Activated T-cell treated with anti-CD3 and anti-CD28 coated beads, Interleukin-2, amount 50 U/mL, for 24 hours (primary cell): ENCODE measurements around the gene ATP5IF1.

Experiments
- DNase-seq: peaks from one replicate; pipeline ENCODE4 v3.0.0-alpha.2; 2020
- H3K27ac Mint-ChIP-seq: 2 replicates; pipeline ENCODE4 v1.8.0; 2020; ENCODE audit warnings: mild to moderate bottlenecking, mixed read lengths
- H3K27me3 Mint-ChIP-seq: 2 replicates; pipeline ENCODE4 v1.8.0; 2020; ENCODE audit warnings: mixed read lengths
- H3K36me3 Mint-ChIP-seq: 2 replicates; pipeline ENCODE4 v1.8.0; 2020; ENCODE audit warnings: low read depth, mixed read lengths
- H3K4me1 Mint-ChIP-seq: 2 replicates; pipeline ENCODE4 v1.8.0; 2020; ENCODE audit warnings: low read depth, mixed read lengths
- H3K4me3 Mint-ChIP-seq: 2 replicates; pipeline ENCODE4 v1.8.0; 2020; ENCODE audit warnings: mild to moderate bottlenecking, moderate library complexity, mixed read lengths
- H3K9me3 Mint-ChIP-seq: 2 replicates; pipeline ENCODE4 v1.8.0; 2020; ENCODE audit warnings: mixed read lengths

ATP5IF1 gene

DNA sequence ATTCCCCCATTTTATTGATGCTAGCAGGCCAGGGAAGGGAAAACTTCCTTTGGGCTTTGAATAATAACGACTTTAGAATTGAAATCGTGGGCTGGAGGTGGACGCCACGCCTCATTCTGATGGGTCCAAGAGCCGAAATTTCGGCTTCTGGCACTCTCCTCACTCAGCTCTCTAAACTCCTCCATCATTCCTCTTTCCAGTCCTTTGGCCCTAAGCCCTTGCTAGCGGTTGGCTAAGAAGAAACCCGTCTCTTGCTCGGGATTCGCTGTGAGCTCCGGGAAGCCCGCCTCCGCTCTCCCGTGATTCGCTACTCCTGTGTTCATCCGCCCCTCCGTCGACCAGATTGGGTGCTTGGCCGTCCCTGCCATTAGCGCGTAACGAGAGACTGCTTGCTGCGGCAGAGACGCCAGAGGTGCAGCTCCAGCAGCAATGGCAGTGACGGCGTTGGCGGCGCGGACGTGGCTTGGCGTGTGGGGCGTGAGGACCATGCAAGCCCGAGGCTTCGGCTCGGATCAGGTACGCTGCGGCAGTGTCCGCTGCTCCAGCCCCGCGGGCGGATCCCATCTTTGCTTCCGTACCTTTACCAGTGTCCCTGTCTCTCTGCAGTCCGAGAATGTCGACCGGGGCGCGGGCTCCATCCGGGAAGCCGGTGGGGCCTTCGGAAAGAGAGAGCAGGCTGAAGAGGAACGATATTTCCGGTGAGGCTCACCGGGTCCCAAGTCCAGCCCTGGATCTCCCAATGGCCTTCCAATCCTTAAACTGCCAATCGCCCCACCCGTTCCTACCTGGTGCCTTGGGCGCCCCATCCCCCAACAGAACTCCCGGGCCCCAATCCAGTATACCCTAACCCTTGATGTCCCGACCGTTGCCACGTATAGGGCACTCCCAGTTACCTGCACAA, at the start of gene ATP5IF1:
ATP5IF1 (plus strand) TSS at position 370 of the 901 bp plus-strand sequence; CDS start at position 430, 60 bp downstream.
- peak; percentile 91 for DNase-seq
- H3K27me3 Mint-ChIP-seq = no peaks in the 10 kb centered on the region
- no peak within 1 kb of the TSS for H3K27ac Mint-ChIP-seq
- peaks cover 19% of the 10 kb centered on the region for H3K36me3 Mint-ChIP-seq
- peaks cover 29% of the 10 kb centered on the region for H3K4me1 Mint-ChIP-seq
- no peaks in the 10 kb centered on the region for H3K9me3 Mint-ChIP-seq
- no peak within 1 kb of the TSS for H3K4me3 Mint-ChIP-seq

DNA sequence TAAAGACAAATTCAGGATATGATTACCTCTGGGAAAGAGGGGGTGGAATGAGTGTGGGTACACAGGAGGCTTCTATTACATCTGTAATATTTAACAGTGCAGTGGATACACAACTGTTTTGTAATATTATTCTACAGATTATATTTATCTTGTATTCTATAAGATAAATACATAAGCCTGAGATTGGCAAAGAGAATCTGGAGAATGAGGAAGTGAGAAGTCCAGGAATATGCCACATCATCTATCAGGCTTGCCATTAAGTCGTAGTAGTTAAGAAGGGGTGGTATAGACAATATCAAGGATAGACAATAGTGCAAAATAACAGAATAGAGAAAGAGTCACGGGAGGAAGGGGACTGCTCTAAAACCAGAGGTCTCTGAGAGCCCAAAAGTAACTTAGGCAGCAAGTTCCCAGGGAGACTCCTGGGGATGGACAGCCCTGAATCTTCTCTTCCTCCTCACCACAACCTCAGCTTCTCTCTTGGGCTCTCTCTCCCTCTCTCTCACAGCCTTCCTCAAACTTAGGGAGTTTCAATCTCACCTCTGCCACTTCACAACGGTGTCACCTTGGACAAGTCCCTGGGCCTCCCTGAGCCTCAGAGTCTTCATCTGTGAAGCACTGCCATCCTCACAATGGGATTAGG, 45.5 kb upstream of the ATP5IF1 start:
- Mint-ChIP-seq H3K4me3 (no peak overlapping the region), H3K27me3 (no peaks in the 10 kb centered on the region), H3K27ac (no peak overlapping the region), H3K36me3 (peaks cover 41% of the 10 kb centered on the region), H3K9me3 (no peaks in the 10 kb centered on the region), H3K4me1 (no peaks in the 10 kb centered on the region)
- no peak for DNase-seq

DNA sequence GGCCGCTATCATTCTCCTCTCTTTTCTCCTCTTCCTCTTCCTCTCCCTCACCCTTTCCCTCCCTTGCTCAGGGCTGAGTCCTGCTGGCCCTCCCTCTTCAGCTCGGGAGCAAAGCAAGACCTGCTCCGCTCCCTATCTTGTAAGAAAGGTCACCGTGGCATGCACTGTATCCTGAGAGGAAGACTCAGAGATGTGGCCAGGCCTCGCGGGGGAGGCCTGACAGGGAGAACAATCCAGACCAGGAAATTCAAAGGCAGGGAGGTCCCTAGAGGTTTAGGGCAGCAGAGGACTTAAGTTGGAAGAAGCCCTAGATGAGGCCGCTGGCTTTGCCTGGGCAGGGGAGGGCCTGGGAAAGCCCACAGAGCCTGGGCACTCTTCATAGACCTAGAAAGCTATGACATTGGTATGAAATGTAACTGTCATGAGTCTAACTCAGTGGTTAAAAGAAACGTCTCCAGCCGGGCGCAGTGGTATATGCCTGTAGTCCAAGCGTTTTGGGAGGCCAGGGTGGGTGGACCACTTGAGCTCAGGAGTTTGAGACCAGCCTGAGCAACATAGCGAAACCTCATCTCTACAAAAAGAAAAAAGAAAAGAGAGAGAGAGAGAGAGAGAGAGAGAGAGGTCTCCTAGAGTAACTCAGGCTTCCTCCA, 44.8 kb upstream of the ATP5IF1 start:
- no peaks in the 10 kb centered on the region for H3K4me1 Mint-ChIP-seq
- H3K27me3 Mint-ChIP-seq = no peaks in the 10 kb centered on the region
- no peaks in the 10 kb centered on the region for H3K9me3 Mint-ChIP-seq
- peak; percentile 22 for DNase-seq
- no peak overlapping the region for H3K4me3 Mint-ChIP-seq
- peaks cover 43% of the 10 kb centered on the region for H3K36me3 Mint-ChIP-seq
- H3K27ac Mint-ChIP-seq = no peak overlapping the region

DNA sequence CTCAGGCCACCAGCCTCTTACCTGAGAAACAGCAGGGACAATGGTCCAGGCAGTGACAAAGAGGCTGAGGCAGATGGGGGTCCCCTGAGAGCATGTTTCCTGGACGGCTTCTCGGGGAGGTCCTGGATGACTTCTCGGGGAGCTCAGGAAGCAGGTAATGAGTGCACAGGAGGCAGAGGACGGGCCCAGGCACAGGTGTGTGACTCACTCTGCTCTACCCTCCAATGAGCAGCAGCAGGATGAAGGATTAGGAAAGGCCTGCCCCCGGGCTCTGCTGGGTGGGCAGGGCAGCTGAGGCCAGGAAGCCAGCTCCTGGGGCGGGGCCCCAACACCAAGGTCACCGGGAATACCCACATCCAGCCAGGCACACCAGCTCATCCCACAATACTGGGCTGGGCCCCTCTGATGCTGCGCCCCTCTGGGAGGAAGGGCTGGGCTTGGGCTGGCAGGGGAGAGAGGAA, 42.2 kb upstream of the ATP5IF1 start:
- Mint-ChIP-seq H3K27me3 (no peaks in the 10 kb centered on the region), H3K4me1 (peaks cover 18% of the 10 kb centered on the region), H3K9me3 (no peaks in the 10 kb centered on the region), H3K27ac (no peak overlapping the region), H3K36me3 (peaks cover 46% of the 10 kb centered on the region), H3K4me3 (no peak overlapping the region)
- peak; percentile 23 for DNase-seq

DNA sequence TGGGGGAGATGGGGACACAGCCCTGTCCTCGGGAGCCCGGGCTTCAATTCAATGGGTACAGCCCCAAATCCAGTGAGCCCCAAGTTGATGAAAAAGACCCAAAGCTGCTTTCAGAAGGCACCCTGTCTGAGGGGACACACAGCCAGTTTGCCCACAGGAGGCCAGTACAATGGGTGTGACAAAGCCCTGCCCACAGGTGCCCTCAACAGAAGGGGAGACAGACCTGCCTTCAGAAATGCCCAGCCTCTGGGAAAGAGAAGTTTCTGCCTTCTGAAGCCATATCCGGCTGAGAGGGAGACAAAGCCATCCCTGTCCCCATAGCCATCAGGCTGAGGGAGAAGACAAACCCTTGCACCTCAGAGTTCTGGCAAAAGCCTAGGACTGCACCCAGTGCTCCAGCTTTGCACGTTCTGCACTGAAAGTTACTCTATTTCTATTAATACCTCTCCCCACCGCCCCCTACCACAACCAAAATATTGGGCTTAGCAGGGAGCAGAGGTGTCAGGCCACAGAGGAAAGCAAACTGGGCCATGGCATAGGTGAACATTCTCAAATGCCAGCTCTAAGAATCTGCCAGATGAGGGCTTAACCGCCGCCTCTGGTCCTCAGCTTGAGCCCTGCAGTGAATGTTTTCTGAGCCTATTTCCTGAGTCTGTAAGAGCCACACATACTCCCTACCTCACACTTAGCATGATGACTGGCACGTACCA, 41.4 kb upstream of the ATP5IF1 start:
- Mint-ChIP-seq H3K36me3 (peaks cover 53% of the 10 kb centered on the region), H3K4me3 (no peak overlapping the region), H3K27me3 (no peaks in the 10 kb centered on the region), H3K9me3 (peaks cover 4% of the 10 kb centered on the region), H3K4me1 (peaks cover 26% of the 10 kb centered on the region), H3K27ac (no peak overlapping the region)
- no peak for DNase-seq

DNA sequence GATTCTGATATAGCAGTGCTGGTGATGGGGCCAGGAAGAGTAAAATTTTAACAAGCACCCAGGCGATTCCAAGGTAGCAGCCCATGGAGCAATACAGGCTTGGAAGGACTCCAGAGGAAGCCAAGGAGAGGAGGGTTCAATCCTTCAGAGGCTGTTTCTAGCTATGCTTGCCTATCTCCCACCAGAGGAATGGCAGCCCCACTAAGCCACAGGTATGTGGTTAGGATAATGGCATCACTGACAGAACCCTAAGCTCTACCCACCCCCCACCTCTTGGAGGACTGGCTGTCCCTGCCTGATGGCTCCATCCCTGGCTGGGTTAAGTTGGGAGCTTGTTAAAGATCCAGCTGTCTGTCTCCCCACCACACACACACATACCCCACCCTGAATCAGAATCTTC, 40.1 kb upstream of the ATP5IF1 start:
- Mint-ChIP-seq H3K4me1 (peaks cover 38% of the 10 kb centered on the region), H3K4me3 (no peak overlapping the region), H3K36me3 (peaks cover 64% of the 10 kb centered on the region), H3K27ac (no peak overlapping the region), H3K27me3 (no peaks in the 10 kb centered on the region), H3K9me3 (peaks cover 5% of the 10 kb centered on the region)
- no peak for DNase-seq

DNA sequence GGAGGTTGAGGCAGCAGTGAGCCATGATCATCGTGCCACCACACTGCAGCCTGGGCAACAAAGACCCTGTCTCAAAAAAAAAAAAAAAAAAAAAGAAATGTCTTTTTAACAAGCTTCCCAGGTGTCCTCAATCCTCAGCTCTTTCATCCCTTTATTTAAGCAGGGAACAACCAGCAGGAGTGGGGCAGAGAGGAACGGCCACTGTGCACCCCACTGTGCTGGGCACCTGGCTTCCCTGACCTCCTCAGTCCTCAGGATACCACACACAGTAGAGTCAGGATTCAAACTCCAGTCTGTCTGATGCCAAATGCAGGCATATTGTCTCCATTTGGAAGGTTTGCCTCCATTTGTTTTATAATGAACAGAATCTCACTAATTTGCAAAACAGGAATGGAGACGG, 39.6 kb upstream of the ATP5IF1 start:
- Mint-ChIP-seq H3K4me3 (no peak overlapping the region), H3K27me3 (no peaks in the 10 kb centered on the region), H3K36me3 (peaks cover 70% of the 10 kb centered on the region), H3K27ac (no peak overlapping the region), H3K4me1 (peaks cover 44% of the 10 kb centered on the region), H3K9me3 (peaks cover 5% of the 10 kb centered on the region)
- no peak for DNase-seq

DNA sequence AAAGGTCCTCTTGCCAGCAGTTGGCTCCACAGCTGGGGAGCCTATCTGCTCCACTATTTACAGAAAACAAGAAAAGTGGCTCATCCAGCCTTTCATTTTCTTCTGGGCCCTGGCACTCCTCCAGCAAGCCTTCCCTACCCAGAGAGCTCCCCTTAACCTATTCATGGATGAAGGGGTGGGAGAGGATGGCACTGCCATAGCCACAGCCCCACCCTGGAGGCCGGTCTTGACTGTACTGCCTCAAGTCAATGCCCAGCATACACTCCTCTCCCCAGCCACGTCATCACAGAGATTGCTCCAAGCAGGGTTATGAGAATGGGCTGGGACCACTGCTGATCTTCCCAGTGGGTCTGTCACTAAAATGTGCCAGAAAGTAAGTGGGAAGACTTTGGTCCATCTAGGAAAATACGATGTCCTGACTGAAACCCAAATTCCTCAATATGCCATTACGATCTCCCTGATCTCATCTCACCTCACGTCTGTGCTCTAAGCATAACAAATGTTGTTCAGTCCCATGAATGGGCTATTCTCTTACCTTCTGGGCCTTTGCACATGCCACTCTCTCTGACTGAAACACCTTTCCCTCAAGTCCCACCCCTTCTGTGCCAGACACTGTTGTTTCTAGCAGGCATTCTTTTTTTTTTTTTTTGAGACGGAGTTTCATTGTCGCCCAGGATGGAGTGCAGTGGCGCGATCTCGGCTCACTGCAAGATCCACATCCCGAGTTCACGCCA, 38.1 kb upstream of the ATP5IF1 start:
- H3K36me3 Mint-ChIP-seq = peaks cover 82% of the 10 kb centered on the region
- peaks cover 5% of the 10 kb centered on the region for H3K9me3 Mint-ChIP-seq
- no peak overlapping the region for H3K4me3 Mint-ChIP-seq
- no peaks in the 10 kb centered on the region for H3K27me3 Mint-ChIP-seq
- H3K27ac Mint-ChIP-seq = peak overlapping the region; percentile 47
- DNase-seq = no peak
- H3K4me1 Mint-ChIP-seq = peaks cover 44% of the 10 kb centered on the region

DNA sequence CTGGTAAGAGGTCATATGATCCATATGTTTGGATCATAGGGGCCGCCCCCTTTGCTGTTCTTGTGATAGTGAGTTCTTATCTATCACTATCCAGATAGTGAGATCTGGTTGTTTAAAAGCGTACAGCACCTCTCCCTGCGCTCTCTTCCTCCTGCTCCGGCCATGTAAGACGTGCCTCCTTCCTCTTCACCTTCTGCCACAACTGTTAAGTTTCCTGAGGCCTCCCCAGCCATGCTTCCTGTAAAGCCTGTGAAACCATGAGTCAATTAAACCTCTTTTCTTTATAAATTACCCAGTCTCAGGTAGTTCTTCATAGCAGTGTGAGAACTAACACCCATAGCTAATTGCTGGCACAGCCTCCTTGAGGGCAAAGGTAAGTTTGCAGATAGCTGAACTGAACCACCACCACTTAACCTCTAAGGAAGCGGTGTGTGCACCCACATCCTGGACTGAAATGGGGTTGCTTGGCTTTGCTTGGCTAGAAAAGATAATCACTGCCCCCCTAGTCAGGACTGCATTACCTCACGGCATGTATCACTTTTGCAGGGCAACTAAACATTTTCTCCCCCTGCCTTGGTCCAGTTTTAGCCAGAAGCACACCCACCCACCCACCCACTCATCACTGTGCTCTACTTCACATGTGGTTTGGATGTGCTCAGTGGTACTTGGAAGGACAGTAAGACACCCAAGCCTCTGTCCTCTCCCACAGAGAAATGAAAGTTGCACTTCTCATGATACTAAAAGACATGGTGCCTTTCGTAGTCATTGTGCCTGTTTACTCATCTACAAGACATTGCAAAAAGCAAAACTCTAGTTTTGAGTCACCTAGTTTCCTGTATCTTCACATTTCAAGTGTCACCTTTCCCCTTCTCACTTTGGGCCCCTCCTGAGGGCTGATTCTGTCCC, 36.3 kb upstream of the ATP5IF1 start:
- peaks cover 89% of the 10 kb centered on the region for H3K36me3 Mint-ChIP-seq
- no peaks in the 10 kb centered on the region for H3K27me3 Mint-ChIP-seq
- peak overlapping the region; percentile 52 for H3K4me3 Mint-ChIP-seq

DNA sequence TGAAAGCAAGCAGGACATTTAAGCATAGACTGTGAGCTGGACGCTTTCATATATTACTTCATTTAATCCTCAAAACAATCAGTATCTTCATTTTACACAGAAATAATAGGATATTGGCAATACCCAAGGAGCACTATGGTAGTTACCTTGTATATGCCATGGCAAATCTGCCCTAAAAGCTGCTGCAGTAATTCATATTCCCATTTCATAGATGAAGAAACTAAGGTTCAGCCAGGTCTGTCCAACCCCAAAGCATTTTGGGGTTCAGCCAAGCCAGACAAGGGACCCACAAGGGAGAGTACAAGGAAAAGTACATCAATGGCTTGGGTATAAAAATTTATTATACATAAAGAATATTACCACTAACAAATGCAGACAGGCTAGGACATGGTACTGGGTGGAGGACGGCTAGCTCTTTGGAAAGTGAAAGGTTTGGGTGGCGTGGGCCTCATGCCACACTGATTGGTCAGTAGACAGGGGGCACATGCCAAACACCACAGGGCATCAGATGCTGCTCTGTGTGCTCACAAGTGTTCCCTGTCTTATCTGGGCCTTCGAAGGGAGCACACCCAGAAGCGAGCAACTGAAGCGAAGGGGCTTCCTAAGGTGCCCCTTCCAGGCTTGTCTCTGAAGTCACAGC, 35.6 kb upstream of the ATP5IF1 start:
- Mint-ChIP-seq H3K4me1 (peaks cover 44% of the 10 kb centered on the region), H3K27ac (peak overlapping the region; percentile 95), H3K4me3 (peak overlapping the region; percentile 52), H3K36me3 (peaks cover 93% of the 10 kb centered on the region), H3K9me3 (peaks cover 5% of the 10 kb centered on the region), H3K27me3 (no peaks in the 10 kb centered on the region)
- DNase-seq = no peak

More for the DNA sequence above, 36.3 kb upstream of the ATP5IF1 start:
- Mint-ChIP-seq H3K27ac (peak overlapping the region; percentile 95), H3K9me3 (peaks cover 5% of the 10 kb centered on the region), H3K4me1 (peaks cover 44% of the 10 kb centered on the region)
- DNase-seq = peak; percentile 75

DNA sequence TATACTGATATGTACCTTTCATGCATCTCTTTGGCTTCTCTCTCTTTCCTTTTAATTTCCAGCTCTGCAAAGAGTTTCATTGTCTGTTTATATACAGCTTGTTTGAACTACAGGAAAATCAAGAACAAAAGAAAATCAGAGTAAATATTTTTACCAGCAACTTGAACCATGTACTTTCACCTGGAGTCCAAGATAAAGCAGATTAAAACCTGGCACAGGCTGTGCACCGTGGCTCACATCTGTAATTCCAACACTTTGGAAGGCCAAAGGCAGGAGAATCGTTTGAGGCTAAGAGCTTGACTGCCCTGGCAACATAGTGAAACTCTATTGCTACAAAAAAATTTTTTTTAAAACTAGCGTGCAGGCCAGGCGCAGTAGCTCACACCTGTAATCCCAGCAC, 30.7 kb upstream of the ATP5IF1 start:
- H3K9me3 Mint-ChIP-seq = no peaks in the 10 kb centered on the region
- H3K36me3 Mint-ChIP-seq = peaks cover 86% of the 10 kb centered on the region
- H3K27me3 Mint-ChIP-seq = no peaks in the 10 kb centered on the region
- H3K27ac Mint-ChIP-seq = no peak overlapping the region
- H3K4me1 Mint-ChIP-seq = peaks cover 14% of the 10 kb centered on the region
- H3K4me3 Mint-ChIP-seq = no peak overlapping the region
- no peak for DNase-seq

DNA sequence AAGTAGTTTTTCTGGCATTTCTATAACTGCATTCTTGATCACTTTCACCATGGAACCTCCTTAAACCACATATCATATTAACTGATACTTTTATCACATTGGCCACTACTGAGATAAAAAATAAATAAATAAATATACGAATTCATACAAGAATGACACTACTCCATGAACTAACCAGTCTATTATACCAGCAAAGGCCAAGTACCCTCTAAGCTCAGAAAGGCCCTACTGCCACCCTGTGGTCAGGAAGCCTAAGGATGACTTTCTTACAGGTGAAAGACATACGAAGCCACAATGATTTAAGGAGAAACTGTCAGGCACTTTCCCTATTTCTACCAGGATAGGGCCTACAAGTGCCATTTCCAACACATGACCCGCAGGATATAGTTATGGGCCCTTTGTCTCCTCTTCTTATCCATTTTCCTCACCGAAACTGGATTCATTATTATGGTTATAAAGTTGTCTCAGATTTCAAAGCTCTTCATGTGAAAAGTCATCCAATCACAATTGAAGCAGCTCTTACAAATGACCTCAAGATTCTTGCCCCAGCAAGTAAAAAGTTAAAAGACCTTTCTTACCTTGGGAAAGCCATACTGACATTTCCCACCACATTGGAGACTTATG, 27.0 kb upstream of the ATP5IF1 start:
- Mint-ChIP-seq H3K27ac (no peak overlapping the region), H3K9me3 (no peaks in the 10 kb centered on the region), H3K4me3 (no peak overlapping the region), H3K27me3 (no peaks in the 10 kb centered on the region), H3K4me1 (peaks cover 9% of the 10 kb centered on the region), H3K36me3 (peaks cover 80% of the 10 kb centered on the region)
- DNase-seq = peak; percentile 58
